GM21737 (cell line): ENCODE results near the gene CDKN2C.
"Not testable (repeated sequence)": the region's sequence is repeated elsewhere in the genome, so short reads cannot be mapped to it uniquely, and the experiment has no call there.

Source experiments
- ATAC-seq: cut with Tn5 transposase; IDR thresholded peaks from one replicate; pipeline ENCODE4 v1.9.1; 2021; ENCODE audit warnings: mild to moderate bottlenecking, moderate library complexity; ENCODE audit not compliant: unreplicated experiment

CDKN2C gene

DNA sequence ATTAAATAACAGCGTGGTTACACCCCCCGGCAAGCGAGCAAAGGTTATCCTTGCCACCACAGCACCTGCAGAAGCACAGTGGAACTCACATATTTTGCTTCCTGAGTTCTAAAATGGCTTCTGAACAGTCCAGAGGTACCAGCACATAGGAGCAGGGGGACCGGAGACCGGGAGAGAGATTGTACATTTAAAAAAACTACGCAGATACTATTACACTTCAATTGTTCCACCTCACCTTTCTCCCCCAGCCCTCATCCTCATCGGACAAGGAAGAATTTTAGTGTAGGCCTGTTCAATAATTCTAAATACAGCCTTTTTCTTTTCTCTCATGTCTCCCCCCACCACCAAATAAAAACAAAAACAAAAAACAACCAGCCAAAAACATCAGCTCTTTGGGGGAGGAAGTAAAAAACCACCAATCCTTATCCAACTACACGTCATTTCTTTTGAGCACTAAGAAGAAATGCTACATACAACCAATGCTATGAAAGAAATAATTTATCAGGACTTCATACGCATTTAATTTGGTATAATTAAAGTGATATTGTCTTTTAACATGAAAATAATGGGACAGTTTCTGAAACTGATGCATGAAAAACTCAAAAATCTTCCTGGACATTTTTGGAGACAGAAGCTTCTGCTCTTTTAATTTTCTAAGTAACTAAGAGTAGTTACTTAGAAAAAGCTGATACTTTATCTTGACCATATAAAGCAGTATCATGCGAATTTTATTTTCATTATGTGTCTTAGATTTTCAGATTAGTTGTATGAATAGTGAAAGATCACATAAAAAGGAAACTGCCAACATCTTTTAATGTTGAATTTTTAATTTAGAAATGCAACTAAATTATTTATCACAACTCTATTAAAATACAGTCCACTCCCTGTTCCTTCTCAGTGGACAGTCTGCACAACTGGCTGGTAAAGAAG, 9.1 kb downstream of the CDKN2C start:
- no peak for ATAC-seq

- no peak for ATAC-seq
Observed at GRCh38 chr1:50979937-50980336, 9.9 kb downstream of the CDKN2C start.

DNA sequence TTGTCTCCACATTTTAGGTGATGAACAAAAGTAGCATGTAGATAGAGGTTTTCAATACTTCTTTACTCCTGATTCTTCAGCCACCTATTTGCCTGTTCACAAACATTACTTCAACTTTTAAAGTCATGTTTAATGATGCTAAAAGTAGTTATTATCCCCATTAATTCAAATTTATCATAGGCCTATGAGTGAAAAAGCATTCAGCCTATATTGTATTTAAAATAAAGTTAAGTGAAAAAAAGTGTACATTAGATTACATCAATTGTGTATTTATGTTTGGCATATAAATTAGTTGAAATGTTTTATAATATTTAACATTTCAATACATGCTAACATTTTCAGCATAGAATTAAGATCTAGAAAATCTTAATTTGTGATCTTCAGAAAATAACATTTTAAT, 10.5 kb downstream of the CDKN2C start:
- ATAC-seq, result no peak

GRCh38 chr1:50981741-50982140, 11.7 kb downstream of the CDKN2C start:
- no peak for ATAC-seq

GRCh38 chr1:50982611-50983010, 12.6 kb downstream of the CDKN2C start:
- no peak for ATAC-seq

DNA sequence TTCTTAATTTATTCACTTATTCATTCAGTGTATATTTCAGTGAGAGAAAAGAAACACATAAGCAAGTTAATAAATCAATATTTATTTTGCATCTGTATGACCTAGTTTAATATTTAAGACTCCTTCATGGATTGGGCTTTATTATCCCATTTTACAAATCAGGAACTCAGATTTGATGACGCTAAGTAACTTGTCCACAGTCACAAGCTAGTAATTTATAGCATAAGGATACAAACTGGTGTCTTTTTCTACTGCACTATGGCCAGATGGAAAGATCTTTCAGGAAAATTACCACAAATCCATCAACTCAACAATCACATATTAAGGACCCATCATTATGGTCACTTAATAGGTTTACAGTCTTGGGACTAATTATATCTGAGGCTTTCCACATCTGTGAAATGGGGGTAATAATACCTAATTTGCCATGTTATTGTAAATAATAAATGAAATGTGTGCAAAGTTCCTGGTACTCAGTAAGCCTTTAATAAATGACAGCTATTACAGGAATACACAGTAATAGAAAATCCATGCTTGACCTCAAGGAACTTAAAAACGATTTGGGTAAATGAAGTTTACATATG, 13.3 kb downstream of the CDKN2C start:
- ATAC-seq, result no peak

DNA sequence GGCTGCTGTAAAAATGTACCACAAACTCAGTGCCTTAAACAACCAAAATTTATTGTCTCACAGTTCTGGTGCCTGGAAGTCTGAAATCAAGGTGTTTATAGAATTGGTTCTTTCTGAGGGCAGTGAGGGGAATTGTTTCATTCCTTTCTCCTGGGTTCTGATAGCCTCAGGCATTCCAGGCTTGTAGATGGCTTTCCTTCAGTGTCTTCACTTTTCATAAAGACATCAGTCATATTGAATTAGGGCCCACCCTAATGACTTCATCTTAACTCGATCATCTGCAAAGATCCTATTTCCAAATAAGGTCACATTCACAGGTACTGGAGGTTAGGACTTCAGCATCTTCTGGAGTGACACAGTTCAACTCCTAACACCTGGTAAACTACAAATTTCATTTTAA, 15.0 kb downstream of the CDKN2C start:
- ATAC-seq, result no peak

GRCh38 chr1:50986653-50987052, 16.6 kb downstream of the CDKN2C start:
- ATAC-seq, result no peak

DNA sequence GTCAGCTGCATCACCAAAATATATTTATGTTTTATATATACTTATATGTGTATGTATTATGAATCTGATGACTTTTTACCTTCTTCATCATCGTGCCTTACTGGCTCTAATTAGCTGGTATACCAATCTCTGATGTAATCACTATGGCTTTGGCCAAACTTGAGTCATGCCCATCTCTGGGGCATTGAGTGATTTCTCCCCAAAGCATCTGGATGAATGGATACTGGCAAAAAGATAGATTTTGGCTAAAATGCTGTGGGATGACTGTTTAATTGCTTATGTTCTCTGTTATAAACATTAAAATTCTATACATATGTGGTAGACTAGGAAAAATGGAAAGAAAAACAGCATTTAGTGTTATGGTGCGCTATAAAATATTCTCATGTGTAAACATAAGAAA, 19.6 kb downstream of the CDKN2C start:
- ATAC-seq, result no peak

DNA sequence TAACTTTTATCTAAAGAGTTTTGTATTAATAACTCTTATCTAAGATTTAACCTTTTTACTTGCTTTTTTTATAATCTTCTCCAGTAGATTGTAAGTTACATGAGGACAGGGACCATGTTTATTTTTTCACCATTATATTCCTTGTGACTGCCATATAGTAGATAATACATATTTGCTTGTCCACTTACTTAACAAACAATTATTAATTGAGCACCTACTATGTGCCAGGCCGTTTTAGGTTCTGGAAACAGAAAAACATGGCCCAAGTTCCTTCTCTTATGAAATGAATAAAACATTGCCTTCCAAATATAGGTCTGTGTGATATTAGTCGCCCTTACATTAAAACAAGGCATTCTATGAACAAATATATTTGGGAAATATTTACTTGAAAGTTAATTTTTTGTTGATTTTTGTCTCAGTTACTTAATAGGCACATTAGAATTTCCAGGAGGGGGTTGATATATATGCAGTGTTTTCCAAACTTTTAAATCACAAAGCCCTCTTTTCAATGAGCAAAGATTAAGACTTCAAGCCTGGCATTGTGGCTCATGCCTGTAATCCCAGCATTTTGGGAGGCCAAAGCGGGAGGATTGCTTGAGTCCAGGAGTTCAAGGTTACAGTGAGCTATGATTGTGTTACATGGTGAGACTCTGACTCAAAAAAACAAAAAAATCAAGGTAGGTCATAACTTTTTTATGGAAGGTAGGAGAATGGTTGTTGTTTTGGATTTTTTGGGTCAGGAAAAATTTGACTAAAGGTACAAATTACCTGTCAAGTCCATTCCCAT, 22.7 kb downstream of the CDKN2C start:
- no peak for ATAC-seq

- no peak for ATAC-seq
Observed at GRCh38 chr1:50993645-50994044, 23.6 kb downstream of the CDKN2C start.

DNA sequence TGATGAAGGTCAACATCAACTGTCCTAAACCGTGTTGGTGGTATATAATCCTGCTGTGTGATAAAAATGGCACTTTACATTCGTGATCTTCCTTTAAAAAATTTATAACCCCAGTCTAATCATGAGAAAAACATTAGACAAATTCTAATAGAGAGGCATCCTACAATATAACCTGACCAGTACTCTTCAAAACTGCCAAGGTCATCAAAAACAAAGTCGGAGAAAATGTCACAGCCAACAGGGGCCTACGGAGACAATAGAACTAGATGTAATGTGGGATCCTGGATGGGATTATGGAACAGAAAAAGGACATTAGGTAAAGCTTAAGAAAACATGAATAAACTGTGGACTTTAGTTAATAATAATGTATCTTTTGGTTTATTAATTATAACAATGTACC, 25.0 kb downstream of the CDKN2C start:
- ATAC-seq, result no peak

DNA sequence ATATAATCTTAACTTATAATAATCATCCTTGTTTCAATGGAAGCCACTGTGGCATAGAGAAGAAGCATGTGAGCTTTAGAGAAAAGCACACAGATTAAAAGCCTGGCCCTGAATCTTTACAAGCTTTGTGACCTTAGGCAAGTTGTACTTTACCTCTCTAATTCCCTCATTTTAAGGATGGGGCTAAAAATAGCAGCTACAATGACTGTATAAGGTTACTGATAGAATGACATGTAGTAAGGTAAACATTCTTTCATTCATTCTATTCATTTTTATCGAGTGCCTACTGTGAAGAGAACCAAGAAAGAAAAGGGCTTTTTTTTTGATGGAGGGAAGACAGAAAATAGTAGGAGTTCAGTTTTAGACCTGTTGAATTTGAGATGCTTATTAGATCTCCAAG, 25.6 kb downstream of the CDKN2C start:
- ATAC-seq, result no peak

GRCh38 chr1:50996083-50996482, 26.0 kb downstream of the CDKN2C start:
- no peak for ATAC-seq

- not testable (repeated sequence) for ATAC-seq
Observed at GRCh38 chr1:50999375-50999774, 29.3 kb downstream of the CDKN2C start.

- peak; percentile 87 for ATAC-seq
Observed at GRCh38 chr1:51000160-51000559, 30.1 kb downstream of the CDKN2C start.

GRCh38 chr1:51000651-51001050, 30.6 kb downstream of the CDKN2C start:
- no peak for ATAC-seq

DNA sequence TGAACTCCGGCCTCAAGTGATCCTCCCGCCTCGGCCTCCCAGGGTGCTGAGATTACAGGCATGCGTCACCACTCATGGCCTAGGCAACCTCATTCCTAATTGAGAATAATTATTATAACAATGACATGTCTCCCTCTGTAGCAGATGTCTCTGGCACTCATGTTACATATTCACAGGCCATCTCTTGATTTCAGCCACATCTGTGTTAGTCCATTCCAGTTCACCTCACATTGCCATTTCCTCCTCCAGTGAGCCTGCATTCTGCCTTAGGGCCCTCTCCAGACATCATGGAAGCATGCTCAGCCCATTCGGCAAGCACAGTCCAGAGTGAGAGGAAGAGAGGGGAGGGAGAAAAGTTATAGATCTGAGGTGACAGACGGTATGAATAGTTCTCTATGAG, 32.5 kb downstream of the CDKN2C start:
- ATAC-seq, result no peak

GRCh38 chr1:51005549-51005948, 35.5 kb downstream of the CDKN2C start:
- ATAC-seq, result not testable (repeated sequence)

DNA sequence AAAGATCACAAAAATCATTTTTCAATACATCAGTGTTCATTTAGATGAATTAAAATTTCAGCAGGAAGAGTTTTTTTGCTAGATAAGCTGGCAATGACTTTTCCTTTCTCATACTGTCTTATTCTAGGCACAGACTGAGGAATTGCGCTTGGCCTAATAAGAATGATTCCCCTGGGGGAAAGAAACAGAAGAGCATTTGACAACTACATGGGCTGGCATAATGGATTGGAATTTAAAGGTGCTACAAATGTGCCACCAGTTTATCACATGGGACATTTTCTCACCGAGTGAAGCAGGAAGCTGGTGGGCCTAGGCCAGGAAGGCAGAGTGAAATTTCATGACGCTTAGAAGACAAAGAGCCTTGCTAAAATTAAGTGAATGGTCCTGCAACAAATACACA, 39.3 kb downstream of the CDKN2C start:
- no peak for ATAC-seq

DNA sequence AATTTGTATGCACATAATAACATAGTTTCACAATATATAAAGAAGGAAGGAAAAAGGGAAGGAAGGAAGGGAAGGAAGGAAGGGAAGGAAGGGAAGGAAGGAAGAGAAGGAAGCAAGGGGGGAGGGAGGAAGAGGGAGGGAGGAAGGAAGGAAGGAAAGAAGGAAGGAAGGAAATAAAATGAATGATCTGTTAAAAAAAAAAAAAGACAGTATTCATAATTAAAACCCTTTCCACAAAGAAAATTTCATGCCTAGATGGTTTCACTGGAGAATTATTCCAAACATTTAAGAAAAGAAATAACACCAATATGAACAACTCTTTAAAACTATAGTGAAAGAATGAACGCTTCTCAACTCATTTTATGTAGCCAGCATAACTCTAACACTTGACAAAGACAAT, 44.8 kb downstream of the CDKN2C start:
- no peak for ATAC-seq

GRCh38 chr1:51019811-51020210, 49.8 kb downstream of the CDKN2C start:
- no peak for ATAC-seq
